GM19395 (cell line): ENCODE results near the gene PRPF18.

Experiments used
- ATAC-seq: cut with Tn5 transposase; IDR thresholded peaks from one replicate; pipeline ENCODE4 v1.9.1; 2021; ENCODE audit warnings: mild to moderate bottlenecking, moderate library complexity; ENCODE audit not compliant: unreplicated experiment

The PRPF18 gene

GRCh38 chr10:13597909-13598308, 11.1 kb downstream of the PRPF18 start:
- no peak for ATAC-seq

DNA sequence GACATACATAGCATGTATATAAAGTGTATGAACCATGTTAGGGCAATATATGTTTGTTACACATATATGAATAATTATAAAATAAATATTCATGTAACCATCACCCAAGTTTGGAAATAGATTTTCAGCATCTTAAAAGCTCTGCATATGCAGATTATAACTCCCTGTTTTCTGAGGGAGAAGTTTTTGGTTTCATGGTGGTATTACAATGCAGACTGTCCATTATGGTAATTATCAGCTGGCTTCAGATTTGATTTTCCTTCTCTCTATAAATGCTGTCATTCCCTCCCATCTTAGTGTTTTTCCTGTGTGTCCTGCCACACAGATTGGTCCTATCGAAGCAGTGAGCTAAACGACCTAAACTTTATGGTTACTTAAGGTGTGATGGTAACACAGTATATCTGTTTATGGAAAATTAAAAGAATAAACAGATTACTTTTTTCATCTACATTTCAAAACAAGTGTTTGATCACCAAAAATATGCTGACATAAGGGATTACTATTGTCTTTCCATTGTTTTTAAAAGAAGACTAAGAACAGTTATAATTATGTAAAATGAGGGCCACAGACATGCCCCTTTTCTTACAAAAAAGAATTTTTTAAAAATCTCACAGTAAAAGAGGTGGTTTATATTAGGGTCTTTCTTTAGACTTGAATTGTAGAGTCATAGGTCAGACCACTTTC, 17.7 kb downstream of the PRPF18 start:
- no peak for ATAC-seq

DNA sequence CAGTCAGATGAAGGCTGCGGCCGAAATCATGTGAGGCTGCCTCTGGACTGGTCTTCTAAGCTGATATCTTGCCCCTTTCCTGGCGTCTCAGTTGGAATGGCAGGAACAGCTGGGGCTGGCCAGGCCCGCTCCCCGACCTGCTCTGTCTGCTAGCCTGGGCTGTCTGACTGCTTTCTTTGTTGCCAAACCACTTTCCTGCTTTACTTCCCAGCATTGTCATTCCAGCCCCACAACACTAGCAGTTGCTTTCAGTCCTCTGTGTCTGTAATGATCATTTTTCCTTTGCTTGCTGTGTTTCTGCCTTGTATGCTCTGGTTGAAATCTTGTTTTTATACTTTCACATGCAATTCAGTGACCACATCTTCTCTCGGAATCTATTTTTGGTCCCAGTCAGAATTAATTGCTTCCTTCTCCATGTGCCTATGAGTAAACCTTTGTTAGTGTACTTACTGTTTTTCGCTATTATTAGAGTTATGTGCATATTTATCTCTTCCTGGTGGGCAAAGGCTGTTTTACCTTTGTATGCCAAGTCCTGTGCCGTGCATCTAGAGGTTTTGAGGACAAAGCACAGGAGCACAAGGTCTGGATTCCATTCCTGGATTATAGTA, 21.6 kb downstream of the PRPF18 start:
- no peak for ATAC-seq

DNA sequence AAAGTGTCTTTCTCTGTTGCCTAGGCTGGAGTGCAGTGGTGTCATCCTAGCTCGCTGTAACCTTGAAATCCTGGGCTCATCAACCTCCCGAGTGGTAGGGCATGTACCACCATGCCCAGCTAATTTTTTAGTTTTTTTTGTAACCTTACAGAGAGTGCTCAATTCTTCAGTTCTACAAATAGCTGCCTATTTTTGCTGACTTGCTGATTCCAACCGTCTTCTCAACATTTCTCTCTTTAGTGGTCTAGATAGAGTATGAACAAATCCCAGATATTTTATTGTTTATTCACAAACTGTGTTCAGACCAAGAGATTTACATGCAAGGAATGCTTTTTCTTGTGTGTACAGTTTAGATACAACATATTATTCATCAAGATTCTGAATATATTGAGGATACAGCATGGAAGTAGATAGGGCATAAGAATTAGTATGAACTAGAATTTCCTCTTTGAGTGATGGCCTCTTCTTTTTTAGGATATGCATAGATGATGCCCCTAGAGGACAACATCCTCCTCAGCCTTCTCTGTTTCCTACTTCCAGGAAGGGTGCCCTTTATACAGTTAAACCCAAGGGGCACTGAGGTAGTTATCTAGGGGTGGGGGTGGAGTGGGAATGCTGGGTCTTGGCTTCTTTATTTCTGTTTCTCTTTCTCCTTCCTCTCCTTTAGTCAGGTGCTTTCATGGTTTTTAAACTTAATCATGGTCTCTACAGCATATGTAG, 26.0 kb downstream of the PRPF18 start:
- no peak for ATAC-seq

- no peak for ATAC-seq
Measured at GRCh38 chr10:13613519-13613918, 26.8 kb downstream of the PRPF18 start.

DNA sequence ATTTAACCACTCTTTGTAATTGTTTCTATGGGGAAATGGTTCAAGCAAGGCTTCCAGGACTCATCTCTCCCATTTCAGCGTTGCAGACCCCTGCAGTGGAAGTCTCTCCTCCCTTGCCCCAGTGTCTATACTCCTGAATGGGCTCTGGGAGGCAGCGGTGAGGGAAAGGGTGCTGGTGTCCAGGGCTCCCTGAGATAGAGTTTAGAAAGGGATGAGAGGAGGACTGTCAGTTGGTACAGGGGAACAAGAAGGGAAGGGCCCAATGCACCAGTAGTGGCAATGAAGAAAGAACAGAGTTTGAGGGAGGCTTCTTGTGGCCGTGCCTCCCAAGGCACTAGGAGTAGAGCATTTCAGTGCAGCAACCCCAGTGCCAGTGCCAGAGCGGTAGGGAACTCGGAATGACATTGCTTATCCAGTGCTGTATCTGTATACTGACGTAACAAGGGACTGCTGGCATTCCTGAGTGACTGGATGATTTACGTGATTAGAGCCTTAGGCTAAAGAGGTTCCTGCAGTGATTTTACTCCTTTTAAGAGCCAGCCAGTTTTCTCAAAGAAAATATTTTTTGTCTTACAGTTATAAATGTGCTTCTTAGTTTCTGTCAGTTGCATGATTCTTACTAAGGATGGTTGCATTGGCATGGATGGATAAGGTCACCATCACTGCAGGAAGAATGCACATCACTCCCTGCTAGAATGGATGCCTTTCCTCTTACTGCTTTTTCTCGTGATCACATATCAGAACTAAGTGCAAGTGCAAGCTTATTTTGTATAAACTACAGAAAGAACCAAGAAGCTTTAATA, 28.0 kb downstream of the PRPF18 start:
- no peak for ATAC-seq

- no peak for ATAC-seq
Measured at GRCh38 chr10:13615650-13616300, 29.0 kb downstream of the PRPF18 start.

- no peak for ATAC-seq
Measured at GRCh38 chr10:13617116-13617515, 30.4 kb downstream of the PRPF18 start.

- no peak for ATAC-seq
Measured at GRCh38 chr10:13621931-13622330, 35.2 kb downstream of the PRPF18 start.

DNA sequence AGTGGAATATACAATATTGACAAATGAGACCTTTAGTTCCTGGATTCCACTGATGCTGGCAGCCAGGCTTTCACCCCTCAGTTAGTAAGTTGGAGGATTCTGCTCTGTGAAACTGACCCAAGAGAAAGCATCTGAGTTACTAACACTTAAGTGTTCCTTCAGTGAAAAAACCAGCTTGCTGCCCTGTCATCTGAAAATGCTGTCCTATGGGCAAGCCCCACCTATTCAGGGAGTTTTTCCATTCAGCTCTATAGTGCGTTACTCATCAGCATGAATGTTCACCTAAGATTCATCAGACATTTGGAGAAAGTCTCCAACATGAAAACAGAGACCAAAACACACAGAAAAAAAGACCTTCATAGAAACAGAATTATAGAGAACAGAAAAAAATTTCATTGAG, 37.9 kb downstream of the PRPF18 start:
- no peak for ATAC-seq

- no peak for ATAC-seq
Measured at GRCh38 chr10:13627459-13628310, 40.9 kb downstream of the PRPF18 start.

GRCh38 chr10:13628661-13629060, 41.9 kb downstream of the PRPF18 start:
- ATAC-seq, result no peak

DNA sequence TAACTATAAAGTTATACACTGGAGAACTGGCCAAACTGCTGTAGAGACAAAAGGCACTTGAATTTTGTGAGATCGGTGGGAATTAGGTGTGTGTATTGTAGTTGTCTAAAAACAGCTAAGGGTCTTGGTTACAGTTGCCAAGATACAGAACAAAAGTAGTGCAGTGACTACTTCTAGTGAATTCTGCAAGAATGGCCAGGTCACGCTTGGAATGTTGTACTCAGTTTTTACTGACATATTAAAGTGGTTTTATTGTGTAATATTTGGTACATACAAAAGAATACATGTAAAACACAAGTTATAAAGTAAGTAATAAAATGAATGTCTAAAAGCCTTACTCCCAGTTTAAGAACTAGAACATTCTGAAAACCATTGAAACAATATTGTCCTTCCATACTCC, 42.4 kb downstream of the PRPF18 start:
- no peak for ATAC-seq

DNA sequence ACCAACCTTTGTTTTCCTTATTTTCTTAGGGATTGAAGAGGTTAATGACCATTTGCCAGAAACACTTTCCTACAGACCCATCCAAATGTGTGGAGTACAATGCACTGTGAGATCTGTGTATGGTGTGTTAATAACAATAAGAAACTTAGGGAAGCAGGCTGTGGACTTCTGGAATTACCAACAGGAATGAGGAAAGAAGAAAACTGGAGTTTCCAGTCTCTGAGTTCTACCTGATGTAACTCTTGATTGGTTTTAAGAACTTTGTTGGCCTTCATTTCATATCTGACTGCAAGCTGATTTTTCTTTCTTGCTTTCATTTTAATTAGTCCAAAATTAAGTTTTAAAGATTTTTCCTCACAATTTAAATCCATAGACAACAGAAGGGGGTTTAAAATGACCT, 43.5 kb downstream of the PRPF18 start:
- no peak for ATAC-seq

DNA sequence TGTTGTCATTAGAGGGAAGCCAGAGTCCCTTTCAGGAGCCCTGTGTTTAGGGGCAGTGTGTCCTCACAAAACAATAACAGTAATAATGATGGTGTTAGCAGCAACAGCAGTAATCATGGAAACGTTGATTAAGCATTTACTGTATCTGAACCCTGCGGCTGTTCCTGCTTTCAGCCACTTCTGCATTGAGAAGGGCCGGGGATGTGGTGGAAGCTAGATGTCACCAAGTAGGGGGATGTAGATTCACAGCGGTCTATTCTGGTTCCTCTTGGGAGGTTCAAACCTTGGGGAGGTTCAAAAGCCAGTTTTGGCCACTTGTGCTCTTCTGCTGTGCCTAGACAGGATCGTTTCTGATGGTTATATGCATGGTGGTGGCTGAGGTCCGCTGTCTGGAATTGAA, 44.8 kb downstream of the PRPF18 start:
- no peak for ATAC-seq

DNA sequence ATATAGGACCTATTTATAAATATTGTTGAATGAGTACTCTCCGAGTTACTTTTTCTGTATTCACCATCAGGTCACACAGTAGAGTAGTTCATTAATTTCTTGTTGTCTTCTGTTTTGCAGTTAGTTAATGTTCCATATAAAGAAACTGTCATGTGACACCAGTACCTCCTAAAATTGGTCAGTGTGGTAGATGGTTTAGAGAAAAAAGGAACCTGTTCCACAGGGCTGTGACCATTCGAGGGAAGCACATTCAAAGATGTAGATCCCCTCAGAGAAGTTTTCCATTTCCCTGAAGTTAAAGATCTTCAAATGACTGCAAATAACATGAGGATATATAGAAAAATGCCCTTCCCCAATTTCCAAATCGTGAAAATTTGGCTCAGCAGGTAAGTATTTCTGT, 45.7 kb downstream of the PRPF18 start:
- ATAC-seq, result no peak

- no peak for ATAC-seq
Measured at GRCh38 chr10:13632884-13633440, 46.2 kb downstream of the PRPF18 start.

DNA sequence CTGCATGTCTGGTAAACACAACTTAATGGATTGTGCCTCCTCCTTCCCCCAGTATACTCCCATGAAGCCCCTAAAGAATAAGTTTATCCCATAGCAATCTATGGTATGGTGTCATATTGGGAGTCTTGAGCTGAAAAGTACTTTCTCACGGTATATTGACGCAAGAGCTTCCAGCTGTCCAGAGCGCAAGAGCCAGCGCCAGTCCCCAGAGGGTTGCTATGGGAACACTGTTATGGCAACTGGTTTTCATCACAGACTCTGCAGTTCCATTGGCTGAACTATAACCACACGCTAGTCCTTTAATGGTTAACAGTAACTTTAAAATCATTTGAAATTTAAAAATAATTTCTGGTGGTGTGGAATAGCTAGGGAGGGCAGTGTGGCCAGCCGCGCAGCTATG, 46.9 kb downstream of the PRPF18 start:
- ATAC-seq, result no peak

DNA sequence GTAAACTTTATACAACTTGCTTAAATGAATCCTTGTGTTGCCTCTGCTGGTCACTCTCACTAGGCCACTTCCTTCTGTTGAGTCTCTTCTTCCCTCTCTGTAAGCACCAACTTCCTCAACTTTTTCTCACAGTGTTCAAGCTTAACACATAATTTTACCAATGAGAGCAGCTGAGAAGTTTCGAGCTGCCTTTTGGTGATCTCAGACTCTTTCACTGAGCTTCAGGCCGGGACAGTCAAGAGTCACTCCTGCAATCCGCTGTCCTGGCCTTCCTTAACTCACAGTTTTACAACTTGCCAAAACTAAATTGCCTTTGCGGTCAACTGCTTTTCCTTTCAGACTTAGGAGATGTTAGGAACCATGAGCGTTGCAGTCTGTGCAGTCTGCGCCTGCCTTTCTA, 47.4 kb downstream of the PRPF18 start:
- ATAC-seq, result no peak

DNA sequence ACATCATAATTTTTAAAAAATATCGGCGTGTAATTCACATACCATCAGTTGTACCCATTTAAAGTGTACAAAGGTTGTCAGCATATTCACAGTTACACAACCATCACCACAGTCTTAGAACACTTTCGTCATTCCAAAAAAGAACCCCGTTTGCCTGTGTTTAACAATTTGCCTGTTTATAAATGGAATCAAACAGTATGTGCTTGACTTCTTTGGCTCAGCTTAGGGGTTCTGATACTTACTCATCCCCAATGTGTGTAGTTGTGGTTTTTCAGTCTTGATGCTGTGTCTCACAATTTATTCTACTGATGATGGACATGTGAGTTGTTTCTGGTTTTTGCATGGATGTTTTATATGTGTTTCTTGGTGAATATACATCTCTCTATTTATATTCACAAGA, 50.0 kb downstream of the PRPF18 start:
- ATAC-seq, result no peak
